Chondrocyte (in vitro differentiated cells): ENCODE data around the gene ACP5. TPM values are rescaled to one million over a fixed set of nuclear protein-coding genes. Genes with fewer than 3 reads are reported as not detected.

Experiments
- DNase-seq: peaks from one replicate; pipeline ENCODE4 v3.0.0; 2021; ENCODE audit warnings: mixed read lengths, low spot score
- H3K27ac Mint-ChIP-seq: one replicate; pipeline ENCODE4 v1.8.0; 2021; ENCODE audit warnings: mild to moderate bottlenecking, moderate library complexity, mixed read lengths; ENCODE audit not compliant: unreplicated experiment
- H3K27me3 Mint-ChIP-seq: 2 replicates; pipeline ENCODE4 v1.8.0; 2021; ENCODE audit warnings: low read depth, mixed read lengths
- H3K36me3 Mint-ChIP-seq: 2 replicates; pipeline ENCODE4 v1.8.0; 2021; ENCODE audit warnings: low read depth, mixed read lengths
- H3K4me1 Mint-ChIP-seq: 2 replicates; pipeline ENCODE4 v1.8.0; 2021; ENCODE audit warnings: low read depth, mild to moderate bottlenecking, mixed read lengths
- H3K4me3 Mint-ChIP-seq: one replicate; pipeline ENCODE4 v1.8.0; 2021; ENCODE audit warnings: mild to moderate bottlenecking, moderate library complexity, mixed read lengths; ENCODE audit not compliant: unreplicated experiment
- H3K9me3 Mint-ChIP-seq: 2 replicates; pipeline ENCODE4 v1.8.0; 2021; ENCODE audit warnings: low read depth, mixed read lengths
- CTCF ChIP-seq: fragments of 200-600 bp; sonication (generic); IDR thresholded peaks from 2 replicates; pipeline ENCODE4 v1.5.0; 2021; ENCODE audit warnings: antibody characterized with exemption, mild to moderate bottlenecking, moderate library complexity
- total RNA-seq: library from RNA; stranded (reverse); gene quantifications from 3 replicates; pipeline ENCODE4 v1.2.1, GENCODE V29; 2021

Gene ACP5
- total RNA-seq, 1 donor from 2014 or later, result 0.45 TPM

- H3K27ac Mint-ChIP-seq, result no peak overlapping the region
- TF ChIP-seq CTCF, result no peak
- H3K4me3 Mint-ChIP-seq, result no peak overlapping the region
- H3K4me1 Mint-ChIP-seq, result peaks cover 8% of the 10 kb centered on the region
- peaks cover 9% of the 10 kb centered on the region for H3K36me3 Mint-ChIP-seq
- DNase-seq, result no peak
- H3K9me3 Mint-ChIP-seq, result no peaks in the 10 kb centered on the region
- H3K27me3 Mint-ChIP-seq, result no peaks in the 10 kb centered on the region
Measured at GRCh38 chr19:11550265-11550664, 27.2 kb downstream of the ACP5 start.

- no peaks in the 10 kb centered on the region for H3K9me3 Mint-ChIP-seq
- no peak overlapping the region for H3K4me3 Mint-ChIP-seq
- DNase-seq, result no peak
- H3K27me3 Mint-ChIP-seq, result no peaks in the 10 kb centered on the region
- peaks cover 10% of the 10 kb centered on the region for H3K36me3 Mint-ChIP-seq
- no peak overlapping the region for H3K27ac Mint-ChIP-seq
- peaks cover 10% of the 10 kb centered on the region for H3K4me1 Mint-ChIP-seq
- no peak for TF ChIP-seq CTCF
Measured at GRCh38 chr19:11549386-11549953, 28.0 kb downstream of the ACP5 start.

- H3K9me3 Mint-ChIP-seq, result no peaks in the 10 kb centered on the region
- no peak overlapping the region for H3K4me3 Mint-ChIP-seq
- no peak overlapping the region for H3K27ac Mint-ChIP-seq
- no peaks in the 10 kb centered on the region for H3K27me3 Mint-ChIP-seq
- no peak for DNase-seq
- H3K4me1 Mint-ChIP-seq, result peaks cover 10% of the 10 kb centered on the region
- no peak for TF ChIP-seq CTCF
- H3K36me3 Mint-ChIP-seq, result peaks cover 12% of the 10 kb centered on the region
Measured at GRCh38 chr19:11547929-11548700, 29.3 kb downstream of the ACP5 start.

GRCh38 chr19:11541238-11541637 lies 36.2 kb downstream of the ACP5 start:
- Mint-ChIP-seq H3K4me3 (no peak overlapping the region), H3K4me1 (peaks cover 30% of the 10 kb centered on the region), H3K27ac (no peak overlapping the region), H3K9me3 (no peaks in the 10 kb centered on the region), H3K36me3 (peaks cover 11% of the 10 kb centered on the region), H3K27me3 (no peaks in the 10 kb centered on the region)
- no peak for DNase-seq
- no peak for TF ChIP-seq CTCF

GRCh38 chr19:11540645-11541044 lies 36.8 kb downstream of the ACP5 start:
- Mint-ChIP-seq H3K27me3 (no peaks in the 10 kb centered on the region), H3K9me3 (no peaks in the 10 kb centered on the region), H3K4me1 (peaks cover 27% of the 10 kb centered on the region), H3K36me3 (peaks cover 7% of the 10 kb centered on the region), H3K4me3 (peak overlapping the region; percentile 67), H3K27ac (peak overlapping the region; percentile 59)
- TF ChIP-seq CTCF, result no peak
- no peak for DNase-seq
